Activated naive CD8-positive, alpha-beta T cell treated with anti-CD3 and anti-CD28 coated beads, Interleukin-2, amount 50 U/mL, for 24 hours (primary cell): ENCODE data around the gene HNMT.
"Not testable (repeated sequence)": the region's sequence is repeated elsewhere in the genome, so short reads cannot be mapped to it uniquely, and the experiment has no call there.

ENCODE experiments used
- ATAC-seq: fragments of 150-1000 bp; cut with Tn5 transposase; one replicate; pipeline ENCODE4 v1.10.0; 2021
- DNase-seq: peaks from one replicate; pipeline ENCODE4 v3.0.0; 2021
- H3K27ac Mint-ChIP-seq: one replicate; pipeline ENCODE4 v1.8.0; 2021; ENCODE audit warnings: mild to moderate bottlenecking, mixed read lengths
- H3K27me3 Mint-ChIP-seq: one replicate; pipeline ENCODE4 v1.8.0; 2021; ENCODE audit warnings: mixed read lengths
- H3K36me3 Mint-ChIP-seq: one replicate; pipeline ENCODE4 v1.8.0; 2021; ENCODE audit warnings: low read depth, mixed read lengths
- H3K4me1 Mint-ChIP-seq: one replicate; pipeline ENCODE4 v1.8.0; 2021; ENCODE audit warnings: mixed read lengths
- H3K4me3 Mint-ChIP-seq: one replicate; pipeline ENCODE4 v1.8.0; 2021; ENCODE audit warnings: mild to moderate bottlenecking, moderate library complexity, mixed read lengths
- H3K9me3 Mint-ChIP-seq: one replicate; pipeline ENCODE4 v1.8.0; 2021; ENCODE audit warnings: mixed read lengths

HNMT gene

GRCh38 chr2:137976274-137976673, 12.0 kb downstream of the HNMT start:
- H3K4me1 Mint-ChIP-seq: no peaks in the 10 kb centered on the region
- no peak overlapping the region for H3K27ac Mint-ChIP-seq
- DNase-seq: no peak
- no peaks in the 10 kb centered on the region for H3K9me3 Mint-ChIP-seq
- H3K36me3 Mint-ChIP-seq: no peaks in the 10 kb centered on the region
- no peak overlapping the region for H3K4me3 Mint-ChIP-seq
- peaks cover 2% of the 10 kb centered on the region for H3K27me3 Mint-ChIP-seq
- no peak for ATAC-seq

- Mint-ChIP-seq H3K27ac (no peak overlapping the region), H3K4me1 (no peaks in the 10 kb centered on the region), H3K9me3 (no peaks in the 10 kb centered on the region), H3K27me3 (peaks cover 2% of the 10 kb centered on the region), H3K4me3 (no peak overlapping the region), H3K36me3 (no peaks in the 10 kb centered on the region)
- ATAC-seq (no peak), DNase-seq (no peak)
These were observed 13.5 kb downstream of the HNMT start for GRCh38 chr2:137977790-137978189.

- H3K9me3 Mint-ChIP-seq: no peaks in the 10 kb centered on the region
- no peaks in the 10 kb centered on the region for H3K4me1 Mint-ChIP-seq
- H3K4me3 Mint-ChIP-seq: no peak overlapping the region
- peaks cover 2% of the 10 kb centered on the region for H3K27me3 Mint-ChIP-seq
- no peak overlapping the region for H3K27ac Mint-ChIP-seq
- H3K36me3 Mint-ChIP-seq: no peaks in the 10 kb centered on the region
- ATAC-seq (no peak), DNase-seq (no peak)
These were observed 16.2 kb downstream of the HNMT start for GRCh38 chr2:137980459-137980858.

- no peaks in the 10 kb centered on the region for H3K4me1 Mint-ChIP-seq
- H3K36me3 Mint-ChIP-seq: no peaks in the 10 kb centered on the region
- DNase-seq (no peak), ATAC-seq (no peak)
- no peak overlapping the region for H3K4me3 Mint-ChIP-seq
- H3K27me3 Mint-ChIP-seq: no peaks in the 10 kb centered on the region
- no peak overlapping the region for H3K27ac Mint-ChIP-seq
- no peaks in the 10 kb centered on the region for H3K9me3 Mint-ChIP-seq
These were observed 16.9 kb downstream of the HNMT start for GRCh38 chr2:137981112-137981656.

DNA sequence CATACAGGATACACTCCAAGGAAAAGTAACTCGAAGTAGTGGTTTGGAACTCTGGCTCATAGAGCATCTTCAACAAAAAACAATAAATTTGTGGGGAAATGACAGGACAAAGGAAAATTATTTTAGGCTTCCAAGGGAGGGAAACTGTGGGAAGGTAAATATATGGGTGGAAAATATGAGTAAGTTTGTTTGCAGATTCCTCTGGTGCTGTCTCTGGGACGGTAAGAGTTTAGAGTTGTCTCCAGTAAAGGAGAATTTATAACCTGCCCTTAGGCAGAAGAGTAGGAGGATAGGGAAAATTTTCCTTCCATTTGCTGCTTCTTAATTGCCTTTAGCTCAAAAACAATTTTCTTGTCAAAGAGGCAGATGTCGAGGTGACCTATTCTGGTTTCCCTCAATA, 19.3 kb downstream of the HNMT start:
- H3K4me3 Mint-ChIP-seq: no peak overlapping the region
- peaks cover 3% of the 10 kb centered on the region for H3K9me3 Mint-ChIP-seq
- DNase-seq: no peak
- H3K36me3 Mint-ChIP-seq: no peaks in the 10 kb centered on the region
- no peak overlapping the region for H3K27ac Mint-ChIP-seq
- no peaks in the 10 kb centered on the region for H3K4me1 Mint-ChIP-seq
- no peak for ATAC-seq
- no peaks in the 10 kb centered on the region for H3K27me3 Mint-ChIP-seq

DNA sequence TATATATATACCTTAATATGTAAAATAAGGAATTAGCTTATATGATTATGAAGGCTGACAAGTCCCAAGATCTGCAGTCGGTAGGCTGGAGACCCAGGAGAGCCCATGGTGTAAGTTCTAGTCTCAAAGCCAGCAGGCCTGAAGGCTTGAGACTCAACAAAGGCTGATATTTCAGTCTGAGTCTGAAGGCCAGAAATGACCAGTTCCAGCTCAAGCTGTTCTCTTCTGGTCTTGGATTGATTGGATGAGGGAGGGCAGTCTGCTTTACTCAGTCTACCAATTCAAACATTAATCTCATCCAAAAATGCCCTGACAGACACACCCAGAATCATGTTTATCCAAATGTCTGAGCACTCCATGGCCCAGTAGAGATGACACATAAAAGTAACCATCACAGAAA, 22.0 kb downstream of the HNMT start:
- H3K4me3 Mint-ChIP-seq: no peak overlapping the region
- no peaks in the 10 kb centered on the region for H3K36me3 Mint-ChIP-seq
- H3K9me3 Mint-ChIP-seq: peaks cover 3% of the 10 kb centered on the region

GRCh38 chr2:137987011-137987410, 22.7 kb downstream of the HNMT start:
- no peaks in the 10 kb centered on the region for H3K36me3 Mint-ChIP-seq
- H3K9me3 Mint-ChIP-seq: peaks cover 3% of the 10 kb centered on the region
- H3K27me3 Mint-ChIP-seq: no peaks in the 10 kb centered on the region
- no peak overlapping the region for H3K4me3 Mint-ChIP-seq
- H3K4me1 Mint-ChIP-seq: no peaks in the 10 kb centered on the region
- DNase-seq (no peak), ATAC-seq (no peak)
- H3K27ac Mint-ChIP-seq: no peak overlapping the region

More for the DNA sequence above, 22.0 kb downstream of the HNMT start:
- DNase-seq: no peak
- H3K27ac Mint-ChIP-seq: no peak overlapping the region
- H3K27me3 Mint-ChIP-seq: no peaks in the 10 kb centered on the region
- no peak for ATAC-seq
- H3K4me1 Mint-ChIP-seq: no peaks in the 10 kb centered on the region

GRCh38 chr2:137991078-137991477, 26.8 kb downstream of the HNMT start:
- Mint-ChIP-seq H3K36me3 (no peaks in the 10 kb centered on the region), H3K4me3 (no peak overlapping the region), H3K9me3 (peaks cover 3% of the 10 kb centered on the region), H3K4me1 (no peaks in the 10 kb centered on the region), H3K27ac (no peak overlapping the region), H3K27me3 (no peaks in the 10 kb centered on the region)
- no peak for DNase-seq
- no peak for ATAC-seq

GRCh38 chr2:137992039-137992646, 27.9 kb downstream of the HNMT start:
- no peak for DNase-seq
- H3K9me3 Mint-ChIP-seq: peaks cover 3% of the 10 kb centered on the region
- ATAC-seq: no peak
- H3K4me1 Mint-ChIP-seq: no peaks in the 10 kb centered on the region
- no peak overlapping the region for H3K4me3 Mint-ChIP-seq
- H3K27me3 Mint-ChIP-seq: no peaks in the 10 kb centered on the region
- no peaks in the 10 kb centered on the region for H3K36me3 Mint-ChIP-seq
- H3K27ac Mint-ChIP-seq: no peak overlapping the region

DNA sequence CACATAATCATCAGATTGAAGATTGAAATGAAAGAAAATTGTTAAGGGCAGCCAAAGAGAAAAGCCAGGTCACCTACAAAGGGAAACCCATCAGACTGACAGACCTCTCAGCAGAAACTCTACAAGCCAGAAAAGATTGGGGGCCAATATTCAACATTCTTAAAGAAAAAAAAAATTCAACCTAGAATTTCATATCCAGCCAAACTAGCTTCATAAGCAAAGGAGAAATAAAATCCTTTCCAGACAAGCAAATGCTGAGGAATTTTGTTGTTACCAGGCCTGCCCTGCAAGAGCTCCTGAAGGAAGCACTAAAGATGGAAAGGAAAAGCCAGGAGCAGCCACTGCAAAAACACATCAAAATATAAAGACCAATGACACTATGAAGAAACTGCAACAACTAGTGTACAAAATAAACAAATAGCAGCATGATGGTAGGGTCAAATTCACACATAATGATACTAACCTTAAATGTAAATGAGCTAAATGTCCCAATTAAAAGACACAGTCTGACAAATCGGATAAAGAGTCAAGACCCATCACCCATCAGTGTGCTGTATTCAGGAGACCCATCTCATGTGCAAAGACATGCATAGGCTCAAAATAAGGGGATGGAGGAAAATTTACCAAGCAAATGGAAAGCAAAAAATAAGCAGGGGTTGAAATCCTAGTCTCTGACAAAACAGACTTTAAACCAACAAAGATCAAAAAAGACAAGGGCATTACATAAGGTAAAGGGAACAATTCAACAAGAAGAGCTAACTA, 29.6 kb downstream of the HNMT start:
- not testable (repeated sequence) for H3K4me1 Mint-ChIP-seq, H3K9me3 Mint-ChIP-seq, H3K27ac Mint-ChIP-seq, H3K4me3 Mint-ChIP-seq, DNase-seq, H3K36me3 Mint-ChIP-seq, H3K27me3 Mint-ChIP-seq, ATAC-seq

GRCh38 chr2:137995368-137995767, 31.1 kb downstream of the HNMT start:
- not testable (repeated sequence) for H3K36me3 Mint-ChIP-seq, H3K9me3 Mint-ChIP-seq, H3K4me1 Mint-ChIP-seq, DNase-seq, H3K27me3 Mint-ChIP-seq, H3K4me3 Mint-ChIP-seq, ATAC-seq, H3K27ac Mint-ChIP-seq

GRCh38 chr2:137996158-137996557, 31.9 kb downstream of the HNMT start:
- not testable (repeated sequence) for ATAC-seq, H3K27me3 Mint-ChIP-seq, H3K9me3 Mint-ChIP-seq, H3K4me3 Mint-ChIP-seq, DNase-seq, H3K4me1 Mint-ChIP-seq, H3K36me3 Mint-ChIP-seq, H3K27ac Mint-ChIP-seq

DNA sequence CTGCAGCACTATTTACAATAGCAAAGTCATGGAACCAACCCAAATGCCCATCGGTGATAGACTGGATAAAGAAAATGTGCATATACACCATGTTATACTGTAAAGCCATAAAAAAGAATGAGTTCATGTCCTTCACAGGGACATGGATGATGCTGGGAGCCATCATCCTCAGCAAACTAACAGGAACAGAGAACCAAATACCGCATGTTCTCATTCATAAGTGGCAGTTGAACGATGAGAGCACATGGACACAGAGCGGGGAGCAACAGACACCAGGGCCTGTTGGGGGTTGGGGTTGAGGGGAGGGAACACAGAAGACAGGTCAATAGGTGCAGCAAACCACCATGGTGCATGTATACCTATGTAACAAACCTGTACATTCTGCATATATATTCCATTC, 33.5 kb downstream of the HNMT start:
- Mint-ChIP-seq H3K36me3 (no peaks in the 10 kb centered on the region), H3K27me3 (peaks cover 1% of the 10 kb centered on the region), H3K27ac (no peak overlapping the region), H3K4me1 (no peaks in the 10 kb centered on the region), H3K9me3 (no peaks in the 10 kb centered on the region), H3K4me3 (no peak overlapping the region)
- ATAC-seq (no peak), DNase-seq (no peak)

DNA sequence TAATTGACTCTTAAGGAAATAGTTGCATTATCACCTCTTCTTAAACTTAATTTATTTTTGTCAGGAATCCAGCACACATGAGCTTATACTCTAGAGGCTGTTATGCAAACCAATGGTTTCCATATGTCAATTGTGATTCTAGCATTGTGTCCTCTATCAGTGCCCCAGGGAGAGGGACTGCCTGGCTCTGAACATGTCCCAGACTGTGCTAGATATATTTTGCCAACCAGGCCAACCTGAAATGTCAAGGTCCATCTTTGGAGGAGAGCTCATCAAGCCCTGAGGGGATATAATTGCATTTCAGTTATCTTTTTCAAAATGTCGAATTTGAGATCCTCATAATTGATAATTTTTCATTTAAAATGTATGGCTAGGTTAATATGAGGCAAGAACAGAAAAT, 34.2 kb downstream of the HNMT start:
- ATAC-seq: no peak
- Mint-ChIP-seq H3K4me3 (no peak overlapping the region), H3K9me3 (no peaks in the 10 kb centered on the region), H3K4me1 (no peaks in the 10 kb centered on the region), H3K36me3 (no peaks in the 10 kb centered on the region), H3K27me3 (peaks cover 1% of the 10 kb centered on the region), H3K27ac (no peak overlapping the region)
- no peak for DNase-seq

DNA sequence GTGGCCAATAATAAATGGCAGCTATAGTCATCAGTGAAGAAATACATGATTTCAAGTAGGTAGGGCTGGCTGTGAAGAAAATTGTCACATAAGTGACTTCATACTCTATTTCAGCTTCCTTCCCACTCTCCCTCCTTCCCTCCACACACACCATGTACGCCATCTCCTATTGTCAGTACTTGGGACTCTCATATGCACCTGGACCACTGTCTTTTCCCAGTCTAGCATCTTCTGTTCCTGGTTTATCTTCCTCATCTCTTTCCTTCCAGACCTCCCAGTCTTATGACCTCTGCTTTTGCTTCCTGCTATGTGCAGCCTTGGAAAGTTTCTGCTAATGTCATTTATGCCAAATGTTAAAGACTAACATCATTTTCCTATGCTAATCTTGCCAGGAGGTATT, 35.0 kb downstream of the HNMT start:
- H3K4me1 Mint-ChIP-seq: no peaks in the 10 kb centered on the region
- no peak overlapping the region for H3K4me3 Mint-ChIP-seq
- DNase-seq (no peak), ATAC-seq (no peak)
- peaks cover 1% of the 10 kb centered on the region for H3K27me3 Mint-ChIP-seq
- H3K27ac Mint-ChIP-seq: no peak overlapping the region
- H3K36me3 Mint-ChIP-seq: no peaks in the 10 kb centered on the region
- H3K9me3 Mint-ChIP-seq: no peaks in the 10 kb centered on the region
